HFF-Myc (cell line): ENCODE results near the gene CHADL.

ENCODE experiments used
- DNase-seq: peaks from one replicate; pipeline ENCODE4 v3.0.0-alpha.2; 2011; ENCODE audit warnings: low read depth; ENCODE audit errors: extremely low read depth
- H3K4me3 ChIP-seq: replicated peaks from 2 replicates; pipeline ENCODE4 v1.5.1; 2011; ENCODE audit warnings: low read depth, mild to moderate bottlenecking, control low read depth, low read length
- TF ChIP-seq, protein P1 (sequence below): IDR thresholded peaks from 2 replicates; pipeline ENCODE4 v1.5.1; 2012; ENCODE audit warnings: mild to moderate bottlenecking, low read depth, low read length, control low read depth; ENCODE audit errors: missing control alignments

Gene CHADL

DNA sequence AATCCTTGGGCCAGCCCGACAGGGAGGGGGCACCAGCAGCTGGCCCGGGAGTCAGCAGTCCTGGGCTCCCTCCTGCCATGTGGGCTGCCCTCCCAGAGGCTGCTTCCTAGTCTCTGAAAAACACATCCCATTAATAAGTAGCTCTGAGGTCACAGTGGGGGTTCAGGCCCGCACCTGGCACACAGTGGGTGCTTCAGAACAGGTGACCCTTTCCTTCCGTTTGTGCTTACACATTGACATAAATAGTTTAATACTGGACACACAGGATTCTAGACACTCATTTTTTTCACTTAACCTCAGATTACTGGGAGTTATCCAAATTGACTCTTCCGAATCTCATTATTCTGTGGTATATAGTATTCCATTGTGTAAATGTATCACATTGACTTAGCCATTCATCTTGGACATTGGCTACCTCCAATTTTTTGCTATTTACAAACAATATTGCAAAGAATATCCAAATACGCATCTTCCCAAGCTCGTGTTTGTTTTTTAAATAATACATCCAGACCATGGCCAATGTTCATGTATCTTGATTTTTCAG lies 474 bp upstream of the CHADL start:
- TF ChIP-seq, protein P1, sequence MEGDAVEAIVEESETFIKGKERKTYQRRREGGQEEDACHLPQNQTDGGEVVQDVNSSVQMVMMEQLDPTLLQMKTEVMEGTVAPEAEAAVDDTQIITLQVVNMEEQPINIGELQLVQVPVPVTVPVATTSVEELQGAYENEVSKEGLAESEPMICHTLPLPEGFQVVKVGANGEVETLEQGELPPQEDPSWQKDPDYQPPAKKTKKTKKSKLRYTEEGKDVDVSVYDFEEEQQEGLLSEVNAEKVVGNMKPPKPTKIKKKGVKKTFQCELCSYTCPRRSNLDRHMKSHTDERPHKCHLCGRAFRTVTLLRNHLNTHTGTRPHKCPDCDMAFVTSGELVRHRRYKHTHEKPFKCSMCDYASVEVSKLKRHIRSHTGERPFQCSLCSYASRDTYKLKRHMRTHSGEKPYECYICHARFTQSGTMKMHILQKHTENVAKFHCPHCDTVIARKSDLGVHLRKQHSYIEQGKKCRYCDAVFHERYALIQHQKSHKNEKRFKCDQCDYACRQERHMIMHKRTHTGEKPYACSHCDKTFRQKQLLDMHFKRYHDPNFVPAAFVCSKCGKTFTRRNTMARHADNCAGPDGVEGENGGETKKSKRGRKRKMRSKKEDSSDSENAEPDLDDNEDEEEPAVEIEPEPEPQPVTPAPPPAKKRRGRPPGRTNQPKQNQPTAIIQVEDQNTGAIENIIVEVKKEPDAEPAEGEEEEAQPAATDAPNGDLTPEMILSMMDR: no peak
- H3K4me3 ChIP-seq: no peak overlapping the region
- no peak for DNase-seq

GRCh38 chr22:41239443-41240128 lies 1.1 kb downstream of the CHADL start:
- TF ChIP-seq, protein P1: no peak
- no peak overlapping the region for H3K4me3 ChIP-seq
- DNase-seq: no peak

- TF ChIP-seq, protein P1: no peak
Observed at GRCh38 chr22:41238570-41239442, 1.9 kb downstream of the CHADL start.

GRCh38 chr22:41237707-41238569 lies 2.8 kb downstream of the CHADL start:
- TF ChIP-seq, protein P1: peak; percentile 48
- H3K4me3 ChIP-seq: 0 out of 2 replicates have a peak overlapping the region, but pooled peaks have one; percentile 11

More at GRCh38 chr22:41238570-41239442, 1.9 kb downstream of the CHADL start:
- DNase-seq: no peak
- H3K4me3 ChIP-seq: no peak overlapping the region

GRCh38 chr22:41237036-41237706 lies 3.6 kb downstream of the CHADL start:
- DNase-seq: no peak
- TF ChIP-seq, protein P1: no peak
- H3K4me3 ChIP-seq: 0 out of 2 replicates have a peak overlapping the region, but pooled peaks have one; percentile 11

More at GRCh38 chr22:41237707-41238569, 2.8 kb downstream of the CHADL start:
- no peak for DNase-seq
